DND-41 (cell line): ENCODE data around the gene AFF3.

ENCODE experiments used
- ATAC-seq: fragments of 200-7000 bp; cut with Tn5 transposase; 3 replicates; pipeline ENCODE4 v1.9.1; 2021; ENCODE audit warnings: low read depth; ENCODE audit not compliant: insufficient read depth
- DNase-seq: peaks from one replicate; pipeline ENCODE4 v3.0.0-alpha.2; 2020
- H2AFZ ChIP-seq: 2 replicates; pipeline ENCODE4 v1.6.0; 2012; ENCODE audit warnings: low read depth, low read length
- H3K27ac ChIP-seq: 2 replicates; pipeline ENCODE4 v1.5.1; 2012; ENCODE audit warnings: low read length, inconsistent platforms
- H3K27me3 ChIP-seq: fragments of 200-600 bp; sonication (generic); 2 replicates; pipeline ENCODE4 v1.6.0; 2012; ENCODE audit warnings: low read length, mild to moderate bottlenecking, inconsistent platforms; ENCODE audit not compliant: insufficient read depth, poor library complexity
- H3K36me3 ChIP-seq: 2 replicates; pipeline ENCODE4 v1.5.1; 2012; ENCODE audit warnings: low read length, inconsistent platforms; ENCODE audit not compliant: insufficient read depth
- H3K4me1 ChIP-seq: 2 replicates; pipeline ENCODE4 v1.5.1; 2012; ENCODE audit warnings: mild to moderate bottlenecking, low read length; ENCODE audit not compliant: insufficient read depth
- H3K4me2 ChIP-seq: 2 replicates; pipeline ENCODE4 v1.6.0; 2012; ENCODE audit warnings: mild to moderate bottlenecking, moderate library complexity, low read length, inconsistent platforms; ENCODE audit not compliant: insufficient read depth
- H3K4me3 ChIP-seq, 2 experiments: fragments of 200-600 bp in 1 of 2; shearing (Covaris generic) in 1 of 2; 2 replicates each; pipeline ENCODE4 v1.5.1; 2012 to 2016; ENCODE audit warnings: inconsistent platforms in 2 of 2, low read length in 2 of 2, mild to moderate bottlenecking in 2 of 2, low read depth in 1 of 2, moderate library complexity in 1 of 2
- H3K79me2 ChIP-seq: 2 replicates; pipeline ENCODE4 v1.6.0; 2012; ENCODE audit warnings: low read length, inconsistent platforms; ENCODE audit not compliant: insufficient read depth
- H3K9ac ChIP-seq: 2 replicates; pipeline ENCODE4 v1.6.0; 2012; ENCODE audit warnings: low read depth, mild to moderate bottlenecking, inconsistent platforms, low read length, moderate library complexity
- H3K9me3 ChIP-seq: 2 replicates; pipeline ENCODE4 v1.5.1; 2012; ENCODE audit warnings: low read length, moderate library complexity, mild to moderate bottlenecking, inconsistent platforms; ENCODE audit not compliant: insufficient read depth, severe bottlenecking
- H4K20me1 ChIP-seq: 2 replicates; pipeline ENCODE4 v1.6.0; 2012; ENCODE audit warnings: low read length; ENCODE audit not compliant: insufficient read depth
- CTCF ChIP-seq: IDR thresholded peaks from 2 replicates; pipeline ENCODE4 v1.5.1; 2012; ENCODE audit warnings: borderline replicate concordance, low read length, moderate library complexity, mild to moderate bottlenecking; ENCODE audit not compliant: poor library complexity, severe bottlenecking; ENCODE audit errors: extremely low read depth
- EZH2 ChIP-seq: IDR thresholded peaks from 3 replicates; pipeline ENCODE4 v1.6.1; 2012; ENCODE audit warnings: borderline replicate concordance, low read depth, mild to moderate bottlenecking, moderate library complexity, low read length, inconsistent platforms; ENCODE audit not compliant: severe bottlenecking

The AFF3 gene

GRCh38 chr2:100021791-100022340 is 120.5 kb downstream of the AFF3 start:
- no peak overlapping the region for H2AFZ ChIP-seq
- H3K36me3 ChIP-seq, result peaks cover 3% of the 10 kb centered on the region; the same call in 1 of the 2 replicates
- no peaks in the 10 kb centered on the region for H3K9me3 ChIP-seq
- no peak overlapping the region for H3K4me2 ChIP-seq
- no peaks in the 10 kb centered on the region for H4K20me1 ChIP-seq
- no peaks in the 10 kb centered on the region for H3K27me3 ChIP-seq
- no peaks in the 10 kb centered on the region; the same call in 1 of the 2 replicates for H3K79me2 ChIP-seq
- DNase-seq (no peak), ATAC-seq (no peak)
- TF ChIP-seq EZH2 (no peak), CTCF (no peak)
- H3K27ac ChIP-seq, result no peak overlapping the region
- H3K4me1 ChIP-seq, result no peaks in the 10 kb centered on the region
- H3K9ac ChIP-seq, result no peak overlapping the region
- no peak overlapping the region for H3K4me3 ChIP-seq

- Histone ChIP-seq H3K36me3 (peaks cover 9% of the 10 kb centered on the region; the same call in 1 of the 2 replicates), H3K9ac (no peak overlapping the region), H3K4me2 (no peak overlapping the region), H2AFZ (no peak overlapping the region), H3K4me3 (no peak overlapping the region), H3K27me3 (no peaks in the 10 kb centered on the region), H3K27ac (no peak overlapping the region), H3K4me1 (no peaks in the 10 kb centered on the region), H3K79me2 (no peaks in the 10 kb centered on the region; the same call in 1 of the 2 replicates), H3K9me3 (no peaks in the 10 kb centered on the region), H4K20me1 (no peaks in the 10 kb centered on the region)
- TF ChIP-seq CTCF (no peak), EZH2 (no peak)
- no peak for ATAC-seq
- DNase-seq, result no peak
Observed at GRCh38 chr2:100019499-100019898, 122.9 kb downstream of the AFF3 start.

GRCh38 chr2:100018341-100019193 is 123.8 kb downstream of the AFF3 start:
- no peaks in the 10 kb centered on the region; the same call in 1 of the 2 replicates for H3K79me2 ChIP-seq
- no peak overlapping the region for H3K27ac ChIP-seq
- H2AFZ ChIP-seq, result no peak overlapping the region
- H3K4me3 ChIP-seq, result no peak overlapping the region
- H4K20me1 ChIP-seq, result no peaks in the 10 kb centered on the region
- no peaks in the 10 kb centered on the region for H3K4me1 ChIP-seq
- DNase-seq (no peak), ATAC-seq (no peak)
- H3K4me2 ChIP-seq, result no peak overlapping the region
- TF ChIP-seq EZH2 (no peak), CTCF (no peak)
- H3K9me3 ChIP-seq, result no peaks in the 10 kb centered on the region
- no peak overlapping the region for H3K9ac ChIP-seq
- no peaks in the 10 kb centered on the region for H3K27me3 ChIP-seq
- H3K36me3 ChIP-seq, result peaks cover 9% of the 10 kb centered on the region; the same call in 1 of the 2 replicates
